ENCODE data around the gene ICOS. TPM values are rescaled to one million over a fixed set of nuclear protein-coding genes. Genes with fewer than 3 reads are reported as not detected.

Gene ICOS
- total RNA-seq, 4 donors from 2014 or later = 0.75 to 3.2 (median 1.0) TPM; not detected in 1

GRCh38 chr2:204004912-204005311 is 68.3 kb downstream of the ICOS start:
- DNase-seq (ENCODE audit: low spot score) = no peak
- TF ChIP-seq CTCF (IDR thresholded peaks at IDR 0.05) = no peak
- ATAC-seq (ENCODE audit: low FRiP score) = no peak

- DNase-seq (ENCODE audit: low spot score) (no peak), ATAC-seq (ENCODE audit: low FRiP score) (no peak)
These were observed 69.6 kb downstream of the ICOS start for GRCh38 chr2:204005940-204006721.

GRCh38 chr2:204008352-204008751 is 71.8 kb downstream of the ICOS start:
- ATAC-seq (ENCODE audit: low FRiP score) = no peak
- no peak for TF ChIP-seq CTCF (IDR thresholded peaks at IDR 0.05)
- no peak for DNase-seq (ENCODE audit: low spot score)

More at GRCh38 chr2:204005940-204006721, 69.6 kb downstream of the ICOS start:
- no peak for TF ChIP-seq CTCF (IDR thresholded peaks at IDR 0.05)

- no peak for ATAC-seq (ENCODE audit: low FRiP score)
- no peak for DNase-seq (ENCODE audit: low spot score)
- no peak for TF ChIP-seq CTCF (IDR thresholded peaks at IDR 0.05)
These were observed 74.3 kb downstream of the ICOS start for GRCh38 chr2:204010628-204011560.

Other genes with a start within 250 kb of the ICOS start
- gene CD28, start 230.1 kb upstream of the ICOS start, total RNA-seq = 10 to 100 TPM in 1 of 4 donors, 1 to 10 TPM in 3; 1.6 to 16.3 (median 6.0) TPM
- 1 to 10 TPM in 3 of 4 donors, not detected in 1; 2.0 to 4.7 (median 2.3) TPM for gene CTLA4, start 69.0 kb upstream of the ICOS start, total RNA-seq

All from omental fat pad (tissue), 4 donors.